Measurements from ENCODE around the gene ACTL9.
"Not testable (repeated sequence)": the region's sequence is repeated elsewhere in the genome, so short reads cannot be mapped to it uniquely, and the experiment has no call there.

The ACTL9 gene, protein sequence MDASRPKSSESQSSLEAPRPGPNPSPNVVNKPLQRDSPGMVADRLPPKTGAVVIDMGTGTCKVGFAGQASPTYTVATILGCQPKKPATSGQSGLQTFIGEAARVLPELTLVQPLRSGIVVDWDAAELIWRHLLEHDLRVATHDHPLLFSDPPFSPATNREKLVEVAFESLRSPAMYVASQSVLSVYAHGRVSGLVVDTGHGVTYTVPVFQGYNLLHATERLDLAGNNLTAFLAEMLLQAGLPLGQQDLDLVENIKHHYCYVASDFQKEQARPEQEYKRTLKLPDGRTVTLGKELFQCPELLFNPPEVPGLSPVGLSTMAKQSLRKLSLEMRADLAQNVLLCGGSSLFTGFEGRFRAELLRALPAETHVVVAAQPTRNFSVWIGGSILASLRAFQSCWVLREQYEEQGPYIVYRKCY

GRCh38 chr19:8698433-8699063 is at the start of gene ACTL9:
ACTL9 (minus strand) TSS chr19:8698795; CDS start chr19:8698701, 94 bp downstream.
- Histone ChIP-seq H3K4me3 (no peak within 1 kb of the TSS), H3K9me3 (no peaks in the 10 kb centered on the region), H3K4me1 (no peaks in the 10 kb centered on the region), H3K36me3 (replicated peaks) (no peaks in the 10 kb centered on the region), H3K27me3 (ENCODE audit: low read depth) (peaks cover 4% of the 10 kb centered on the region; the same call in 1 of the 2 replicates)
- in situ Hi-C loops (cut with MboI; ENCODE audit: low sequenced_read_pairs): no loop called here
- no peak for DNase-seq (ENCODE audit: low spot score in 2 of 2)

GRCh38 chr19:8739291-8740065 is 40.9 kb upstream of the ACTL9 start:
- H3K27me3 ChIP-seq (ENCODE audit: low read depth); H3K36me3 ChIP-seq (replicated peaks); DNase-seq (ENCODE audit: low spot score in 2 of 2); H3K4me3 ChIP-seq; H3K9me3 ChIP-seq; in situ Hi-C loops (cut with MboI; ENCODE audit: low sequenced_read_pairs); H3K4me1 ChIP-seq: not testable (repeated sequence)

DNA sequence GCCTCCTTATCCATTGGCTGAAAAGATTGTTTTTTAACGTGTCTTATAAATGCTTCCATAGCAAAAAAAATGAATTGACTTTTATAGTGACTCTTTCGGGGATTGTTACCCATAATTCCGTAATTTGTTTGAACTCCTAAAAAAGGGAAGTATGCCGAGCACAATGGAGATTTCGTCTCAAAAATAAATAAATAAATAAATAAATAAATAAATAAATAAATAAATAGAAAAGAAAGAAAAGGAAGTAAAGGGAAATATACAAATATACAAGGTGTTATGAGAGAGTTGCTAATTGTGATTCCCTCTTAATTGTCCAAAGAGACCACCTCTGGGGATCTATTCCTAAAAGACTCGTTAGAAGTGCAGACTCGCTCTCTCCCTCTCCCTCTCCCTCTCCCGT is 39.8 kb upstream of the ACTL9 start:
- in situ Hi-C loops (cut with MboI; ENCODE audit: low sequenced_read_pairs): no loop called here
- H3K4me1 ChIP-seq: no peaks in the 10 kb centered on the region
- H3K27me3 ChIP-seq (ENCODE audit: low read depth): no peaks in the 10 kb centered on the region
- no peaks in the 10 kb centered on the region for H3K36me3 ChIP-seq (replicated peaks)
- no peak overlapping the region for H3K4me3 ChIP-seq
- no peak for DNase-seq (ENCODE audit: low spot score in 2 of 2)
- H3K9me3 ChIP-seq: no peaks in the 10 kb centered on the region

GRCh38 chr19:8731428-8732169 is 33.0 kb upstream of the ACTL9 start:
- DNase-seq (ENCODE audit: low spot score in 2 of 2): peak in 1 of 2 experiments; percentile 17
- H3K27me3 ChIP-seq (ENCODE audit: low read depth): no peaks in the 10 kb centered on the region
- H3K36me3 ChIP-seq (replicated peaks): no peaks in the 10 kb centered on the region
- H3K4me3 ChIP-seq: no peak overlapping the region
- H3K4me1 ChIP-seq: no peaks in the 10 kb centered on the region
- in situ Hi-C loops (cut with MboI; ENCODE audit: low sequenced_read_pairs): no loop called here
- no peaks in the 10 kb centered on the region for H3K9me3 ChIP-seq

- Histone ChIP-seq H3K27me3 (ENCODE audit: low read depth) (no peaks in the 10 kb centered on the region), H3K36me3 (replicated peaks) (no peaks in the 10 kb centered on the region), H3K9me3 (no peaks in the 10 kb centered on the region), H3K4me1 (no peaks in the 10 kb centered on the region), H3K4me3 (no peak overlapping the region)
- DNase-seq (ENCODE audit: low spot score in 2 of 2): no peak
- in situ Hi-C loops (cut with MboI; ENCODE audit: low sequenced_read_pairs): no loop called here
Observed at GRCh38 chr19:8724276-8724675, 25.7 kb upstream of the ACTL9 start.

DNA sequence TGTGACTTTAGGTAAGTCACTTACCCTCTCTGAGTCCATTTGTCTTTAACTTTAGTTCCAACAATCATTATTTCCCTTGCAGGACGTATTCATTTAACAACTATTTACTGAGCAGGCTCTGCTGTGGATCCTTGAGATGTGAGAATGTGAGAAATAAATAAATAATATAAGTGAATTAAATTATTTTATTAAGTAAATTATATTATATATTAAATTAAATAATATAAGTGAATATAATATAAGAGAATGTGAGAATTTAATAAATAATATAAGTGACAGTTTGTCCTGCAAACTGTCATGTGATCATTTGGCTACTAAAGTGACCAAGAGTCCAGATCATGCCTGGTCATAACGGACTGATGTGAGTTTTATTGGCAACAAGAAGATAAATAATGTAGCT is 23.4 kb upstream of the ACTL9 start:
- no peaks in the 10 kb centered on the region for H3K4me1 ChIP-seq
- DNase-seq (ENCODE audit: low spot score in 2 of 2): no peak
- in situ Hi-C loops (cut with MboI; ENCODE audit: low sequenced_read_pairs): no loop called here
- H3K9me3 ChIP-seq: no peaks in the 10 kb centered on the region
- H3K36me3 ChIP-seq (replicated peaks): no peaks in the 10 kb centered on the region
- H3K4me3 ChIP-seq: no peak overlapping the region
- H3K27me3 ChIP-seq (ENCODE audit: low read depth): no peaks in the 10 kb centered on the region

DNA sequence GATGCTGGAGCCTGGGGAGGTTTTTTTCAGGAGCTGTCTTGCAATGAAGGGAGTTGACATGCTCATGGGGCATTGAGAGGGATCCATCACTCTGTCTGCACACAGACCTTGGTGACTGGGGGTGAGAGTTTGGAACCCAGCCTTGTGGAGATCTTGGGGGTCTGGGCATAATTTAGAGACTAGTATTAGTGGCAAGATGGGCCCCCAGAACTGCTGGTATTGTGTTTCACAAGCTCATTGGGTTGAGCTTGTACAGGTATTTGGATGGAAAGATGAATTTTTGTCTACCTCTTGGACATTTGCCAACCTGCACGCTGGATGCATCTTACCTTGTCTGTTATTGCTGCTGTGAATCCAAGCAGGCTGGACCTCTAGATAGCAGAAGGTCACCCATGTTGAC is 22.7 kb upstream of the ACTL9 start, which contains the start of gene OR2Z1:
OR2Z1 (plus strand) TSS at position 301 of the 400 bp plus-strand sequence. CDS start 9,395 bp downstream, outside the sequence.
- in situ Hi-C loops (cut with MboI; ENCODE audit: low sequenced_read_pairs): no loop called here

GRCh38 chr19:8710337-8710736 is 11.7 kb upstream of the ACTL9 start:
- DNase-seq (ENCODE audit: low spot score in 2 of 2); H3K9me3 ChIP-seq; in situ Hi-C loops (cut with MboI; ENCODE audit: low sequenced_read_pairs): not testable (repeated sequence)

More for the DNA sequence above, 22.7 kb upstream of the ACTL9 start, which contains the start of gene OR2Z1:
- no peak for DNase-seq (ENCODE audit: low spot score in 2 of 2)
- H3K27me3 ChIP-seq (ENCODE audit: low read depth): no peaks in the 10 kb centered on the region
- H3K4me1 ChIP-seq: no peaks in the 10 kb centered on the region
- H3K4me3 ChIP-seq: no peak within 1 kb of the TSS
- no peaks in the 10 kb centered on the region for H3K36me3 ChIP-seq (replicated peaks)
- no peaks in the 10 kb centered on the region for H3K9me3 ChIP-seq

DNA sequence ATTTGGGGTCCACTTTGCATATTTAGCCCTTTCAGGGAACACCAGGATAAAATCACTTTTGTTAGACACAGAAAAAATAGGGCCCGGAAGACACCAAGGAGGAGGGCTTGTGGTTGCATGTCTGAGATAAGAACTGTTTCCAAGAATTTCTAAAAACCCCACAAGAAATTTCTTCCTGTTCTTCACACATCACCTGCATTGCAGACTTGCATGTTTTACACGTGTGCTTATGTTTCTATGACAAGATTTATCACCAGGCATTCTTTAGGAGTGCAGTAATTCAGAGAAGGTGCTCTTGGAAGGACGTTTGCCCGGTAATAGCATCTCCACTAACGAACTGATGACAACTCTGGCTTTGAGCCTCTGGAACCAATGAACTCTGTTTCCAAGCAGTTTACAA is 7.1 kb upstream of the ACTL9 start:
- in situ Hi-C loops (cut with MboI; ENCODE audit: low sequenced_read_pairs): no loop called here
- DNase-seq (ENCODE audit: low spot score in 2 of 2): no peak
- Histone ChIP-seq H3K4me3 (no peak overlapping the region), H3K36me3 (replicated peaks) (no peaks in the 10 kb centered on the region), H3K9me3 (no peaks in the 10 kb centered on the region), H3K27me3 (ENCODE audit: low read depth) (peaks cover 4% of the 10 kb centered on the region; the same call in 1 of the 2 replicates), H3K4me1 (no peaks in the 10 kb centered on the region)

More at GRCh38 chr19:8710337-8710736, 11.7 kb upstream of the ACTL9 start:
- H3K4me1 ChIP-seq; H3K4me3 ChIP-seq; H3K27me3 ChIP-seq (ENCODE audit: low read depth); H3K36me3 ChIP-seq (replicated peaks): not testable (repeated sequence)

GRCh38 chr19:8705304-8705703 is 6.7 kb upstream of the ACTL9 start:
- H3K4me1 ChIP-seq; in situ Hi-C loops (cut with MboI; ENCODE audit: low sequenced_read_pairs); H3K27me3 ChIP-seq (ENCODE audit: low read depth); DNase-seq (ENCODE audit: low spot score in 2 of 2); H3K36me3 ChIP-seq (replicated peaks); H3K9me3 ChIP-seq; H3K4me3 ChIP-seq: not testable (repeated sequence)

GRCh38 chr19:8703223-8703622 is 4.6 kb upstream of the ACTL9 start:
- H3K4me3 ChIP-seq: no peak overlapping the region
- H3K9me3 ChIP-seq: no peaks in the 10 kb centered on the region
- no peaks in the 10 kb centered on the region for H3K4me1 ChIP-seq
- peaks cover 4% of the 10 kb centered on the region; the same call in 1 of the 2 replicates for H3K27me3 ChIP-seq (ENCODE audit: low read depth)
- in situ Hi-C loops (cut with MboI; ENCODE audit: low sequenced_read_pairs): no loop called here
- H3K36me3 ChIP-seq (replicated peaks): no peaks in the 10 kb centered on the region
- no peak for DNase-seq (ENCODE audit: low spot score in 2 of 2)

GRCh38 chr19:8702350-8702749 is 3.8 kb upstream of the ACTL9 start:
- DNase-seq (ENCODE audit: low spot score in 2 of 2): no peak
- in situ Hi-C loops (cut with MboI; ENCODE audit: low sequenced_read_pairs): no loop called here
- H3K36me3 ChIP-seq (replicated peaks): no peaks in the 10 kb centered on the region
- H3K4me1 ChIP-seq: no peaks in the 10 kb centered on the region
- H3K4me3 ChIP-seq: no peak overlapping the region
- no peaks in the 10 kb centered on the region for H3K9me3 ChIP-seq
- H3K27me3 ChIP-seq (ENCODE audit: low read depth): peaks cover 4% of the 10 kb centered on the region; the same call in 1 of the 2 replicates

DNA sequence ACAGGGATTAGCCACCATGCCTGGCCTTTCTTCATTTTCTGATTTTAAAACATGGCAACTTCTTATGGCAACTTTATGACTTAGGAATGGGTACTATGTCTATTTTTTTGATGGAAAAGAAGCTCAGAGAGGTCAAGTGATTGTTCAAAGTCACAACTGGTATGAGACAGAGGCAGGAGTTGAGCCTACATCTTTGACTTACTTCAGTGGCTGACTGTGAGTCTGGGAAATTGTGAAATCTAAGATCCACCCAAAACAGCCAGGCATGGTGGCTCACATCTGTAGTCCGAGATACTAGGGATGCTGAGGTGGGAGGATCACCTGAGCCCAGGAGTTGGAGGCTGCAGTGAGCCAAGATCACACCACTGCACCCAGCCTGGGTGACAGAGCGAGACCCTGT is 2.4 kb upstream of the ACTL9 start:
- Histone ChIP-seq H3K36me3 (replicated peaks) (no peaks in the 10 kb centered on the region), H3K27me3 (ENCODE audit: low read depth) (peaks cover 4% of the 10 kb centered on the region; the same call in 1 of the 2 replicates), H3K4me1 (no peaks in the 10 kb centered on the region), H3K9me3 (no peaks in the 10 kb centered on the region), H3K4me3 (no peak overlapping the region)
- in situ Hi-C loops (cut with MboI; ENCODE audit: low sequenced_read_pairs): no loop called here
- no peak for DNase-seq (ENCODE audit: low spot score in 2 of 2)
